Neural cell (in vitro differentiated cells): ENCODE results near the gene SKI.

Source experiments
- EP300 ChIP-seq: fragments of 450-650 bp; conservative IDR thresholded peaks from 2 replicates; pipeline ENCODE4 v1.6.1; 2014; ENCODE audit warnings: antibody characterized with exemption, mild to moderate bottlenecking, moderate library complexity; ENCODE audit not compliant: poor library complexity, severe bottlenecking
- EZH2 ChIP-seq: fragments of 200-600, 300-800 bp; shearing (Covaris generic), sonication (generic); IDR thresholded peaks from 2 replicates; pipeline ENCODE4 v1.6.1; 2014; ENCODE audit warnings: antibody characterized with exemption, low read length, borderline replicate concordance, mild to moderate bottlenecking; ENCODE audit not compliant: insufficient read depth, poor library complexity, severe bottlenecking
- MXI1 ChIP-seq: fragments of 450-650 bp; conservative IDR thresholded peaks from 2 replicates; pipeline ENCODE4 v1.6.1; 2014; ENCODE audit warnings: antibody characterized with exemption, mild to moderate bottlenecking; ENCODE audit not compliant: poor library complexity, severe bottlenecking
- POLR2AphosphoS5 ChIP-seq: IDR thresholded peaks from 2 replicates; pipeline ENCODE4 v1.6.1; 2012
- RAD21 ChIP-seq: fragments of 450-650 bp; conservative IDR thresholded peaks from 2 replicates; pipeline ENCODE4 v1.6.1; 2014; ENCODE audit warnings: antibody characterized with exemption, mild to moderate bottlenecking, moderate library complexity
- SMC3 ChIP-seq: fragments of 450-650 bp; conservative IDR thresholded peaks from 2 replicates; pipeline ENCODE4 v1.6.1; 2014; ENCODE audit warnings: antibody characterized with exemption, mild to moderate bottlenecking, moderate library complexity; ENCODE audit not compliant: poor library complexity
- TAF1 ChIP-seq: IDR thresholded peaks from 2 replicates; pipeline ENCODE4 v1.6.1; 2012; ENCODE audit warnings: low read depth
- TF ChIP-seq, protein P1 (sequence below): fragments of 450-650 bp; IDR thresholded peaks from 2 replicates; pipeline ENCODE4 v1.5.1; 2014; ENCODE audit warnings: antibody characterized with exemption, mild to moderate bottlenecking, moderate library complexity; ENCODE audit not compliant: poor library complexity, severe bottlenecking
- TF ChIP-seq, protein P2 (sequence below): IDR thresholded peaks from 2 replicates; pipeline ENCODE4 v1.6.1; 2012; ENCODE audit warnings: borderline replicate concordance

DNA sequence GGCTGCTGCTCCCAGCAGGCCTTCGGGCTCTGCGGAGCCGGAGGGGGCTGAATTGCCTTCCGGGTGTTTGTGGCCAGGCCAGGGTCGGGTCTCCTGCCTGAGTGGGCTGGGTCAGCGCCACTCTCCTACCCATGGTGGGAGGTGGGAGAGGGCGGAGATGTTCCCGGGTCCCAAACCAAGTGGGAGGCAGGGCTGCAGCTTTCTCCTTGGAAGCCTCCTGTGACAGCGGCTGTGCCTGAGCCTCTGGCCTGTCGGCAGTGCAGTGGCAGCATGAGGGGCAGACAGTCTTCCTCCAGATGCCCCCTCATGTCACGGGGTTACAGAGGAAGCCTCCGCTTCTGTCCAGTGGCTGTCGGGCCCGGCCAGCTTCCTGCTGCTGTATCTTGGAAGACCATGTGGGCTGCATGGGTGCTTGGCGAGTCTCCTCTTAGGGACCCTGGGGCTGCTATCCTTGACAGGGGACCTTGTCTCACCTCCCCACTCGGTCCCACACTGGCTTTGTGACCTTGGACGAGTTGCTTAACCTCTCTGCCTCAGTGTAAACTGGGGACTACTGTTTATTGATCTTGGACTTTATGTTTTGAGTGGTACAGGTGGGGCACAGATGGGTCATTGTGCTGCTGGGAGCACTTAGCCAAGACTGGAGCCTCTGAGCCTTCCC is 4.3 kb downstream of the SKI start:
- TF ChIP-seq SMC3 (no peak), EZH2 (no peak), TAF1 (no peak), RAD21 (no peak), POLR2AphosphoS5 (no peak), EP300 (no peak), MXI1 (no peak)
- TF ChIP-seq, protein P1, sequence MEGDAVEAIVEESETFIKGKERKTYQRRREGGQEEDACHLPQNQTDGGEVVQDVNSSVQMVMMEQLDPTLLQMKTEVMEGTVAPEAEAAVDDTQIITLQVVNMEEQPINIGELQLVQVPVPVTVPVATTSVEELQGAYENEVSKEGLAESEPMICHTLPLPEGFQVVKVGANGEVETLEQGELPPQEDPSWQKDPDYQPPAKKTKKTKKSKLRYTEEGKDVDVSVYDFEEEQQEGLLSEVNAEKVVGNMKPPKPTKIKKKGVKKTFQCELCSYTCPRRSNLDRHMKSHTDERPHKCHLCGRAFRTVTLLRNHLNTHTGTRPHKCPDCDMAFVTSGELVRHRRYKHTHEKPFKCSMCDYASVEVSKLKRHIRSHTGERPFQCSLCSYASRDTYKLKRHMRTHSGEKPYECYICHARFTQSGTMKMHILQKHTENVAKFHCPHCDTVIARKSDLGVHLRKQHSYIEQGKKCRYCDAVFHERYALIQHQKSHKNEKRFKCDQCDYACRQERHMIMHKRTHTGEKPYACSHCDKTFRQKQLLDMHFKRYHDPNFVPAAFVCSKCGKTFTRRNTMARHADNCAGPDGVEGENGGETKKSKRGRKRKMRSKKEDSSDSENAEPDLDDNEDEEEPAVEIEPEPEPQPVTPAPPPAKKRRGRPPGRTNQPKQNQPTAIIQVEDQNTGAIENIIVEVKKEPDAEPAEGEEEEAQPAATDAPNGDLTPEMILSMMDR: no peak
- TF ChIP-seq, protein P2, sequence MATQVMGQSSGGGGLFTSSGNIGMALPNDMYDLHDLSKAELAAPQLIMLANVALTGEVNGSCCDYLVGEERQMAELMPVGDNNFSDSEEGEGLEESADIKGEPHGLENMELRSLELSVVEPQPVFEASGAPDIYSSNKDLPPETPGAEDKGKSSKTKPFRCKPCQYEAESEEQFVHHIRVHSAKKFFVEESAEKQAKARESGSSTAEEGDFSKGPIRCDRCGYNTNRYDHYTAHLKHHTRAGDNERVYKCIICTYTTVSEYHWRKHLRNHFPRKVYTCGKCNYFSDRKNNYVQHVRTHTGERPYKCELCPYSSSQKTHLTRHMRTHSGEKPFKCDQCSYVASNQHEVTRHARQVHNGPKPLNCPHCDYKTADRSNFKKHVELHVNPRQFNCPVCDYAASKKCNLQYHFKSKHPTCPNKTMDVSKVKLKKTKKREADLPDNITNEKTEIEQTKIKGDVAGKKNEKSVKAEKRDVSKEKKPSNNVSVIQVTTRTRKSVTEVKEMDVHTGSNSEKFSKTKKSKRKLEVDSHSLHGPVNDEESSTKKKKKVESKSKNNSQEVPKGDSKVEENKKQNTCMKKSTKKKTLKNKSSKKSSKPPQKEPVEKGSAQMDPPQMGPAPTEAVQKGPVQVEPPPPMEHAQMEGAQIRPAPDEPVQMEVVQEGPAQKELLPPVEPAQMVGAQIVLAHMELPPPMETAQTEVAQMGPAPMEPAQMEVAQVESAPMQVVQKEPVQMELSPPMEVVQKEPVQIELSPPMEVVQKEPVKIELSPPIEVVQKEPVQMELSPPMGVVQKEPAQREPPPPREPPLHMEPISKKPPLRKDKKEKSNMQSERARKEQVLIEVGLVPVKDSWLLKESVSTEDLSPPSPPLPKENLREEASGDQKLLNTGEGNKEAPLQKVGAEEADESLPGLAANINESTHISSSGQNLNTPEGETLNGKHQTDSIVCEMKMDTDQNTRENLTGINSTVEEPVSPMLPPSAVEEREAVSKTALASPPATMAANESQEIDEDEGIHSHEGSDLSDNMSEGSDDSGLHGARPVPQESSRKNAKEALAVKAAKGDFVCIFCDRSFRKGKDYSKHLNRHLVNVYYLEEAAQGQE: no peak
